Esophagus muscularis mucosa (tissue), 4 donors: Measurements from ENCODE around the gene ARHGEF5. TPM values are rescaled to one million over a fixed set of nuclear protein-coding genes. Genes with fewer than 3 reads are reported as not detected.
"Not testable (repeated sequence)": the region's sequence is repeated elsewhere in the genome, so short reads cannot be mapped to it uniquely, and the experiment has no call there.

Experiments used
- DNase-seq: peaks from one replicate; pipeline ENCODE4 v3.0.0-alpha.2; 2017; ENCODE audit errors: extremely low spot score
- H3K27ac ChIP-seq, 4 donors: fragments of 200-600 bp; sonication (generic); replicated peaks in 1 of 4; 1 replicate in 3 of 4; 2 replicates in 1 of 4; pipeline ENCODE4 v1.5.1; 2016 to 2019; ENCODE audit warnings: mild to moderate bottlenecking in 1 of 4
- H3K27me3 ChIP-seq, 4 donors: fragments of 200-600 bp; sonication (generic); one replicate each; pipeline versions ENCODE4 v1.5.1 to v1.6.0; 2016 to 2019
- H3K36me3 ChIP-seq, 4 donors: fragments of 200-600 bp; sonication (generic); one replicate each; pipeline ENCODE4 v1.5.1; 2016 to 2019
- H3K4me1 ChIP-seq, 4 donors: fragments of 200-600 bp; sonication (generic); one replicate each; pipeline ENCODE4 v1.5.1; 2016 to 2019
- H3K4me3 ChIP-seq, 4 donors: fragments of 200-600 bp; sonication (generic); 1 replicate in 2 of 4; 2 replicates in 2 of 4; pipeline ENCODE4 v1.5.1; 2016 to 2019; ENCODE audit warnings: mild to moderate bottlenecking in 4 of 4, moderate library complexity in 1 of 4
- H3K9me3 ChIP-seq, 4 donors: fragments of 200-600 bp; sonication (generic); 1 replicate in 3 of 4; 2 replicates in 1 of 4; pipeline ENCODE4 v1.5.1; 2016 to 2019
- WGBS: methylation state at CpG from one replicate; pipeline ENCODE4 v1.1.5; 2018; 5-methylcytosine and 5-hydroxymethylcytosine counted together
- intact Hi-C: fragments of 100-400 bp; cut with DNase I; formaldehyde crosslinking; loops from one replicate; pipeline ENCODE4 v1.15.1; 2023
- total RNA-seq, 4 donors: library from RNA; depleted of rRNA; stranded (reverse); fragments of >200 nt; gene quantifications; one replicate each; pipeline versions ENCODE4 v1.1.0 to v1.2.1, GENCODE V29; 2016

ARHGEF5 gene
- 10 to 100 TPM in 1 of 4 donors, 1 to 10 TPM in 3; 4.6 to 11.8 (median 8.9) TPM for total RNA-seq

DNA sequence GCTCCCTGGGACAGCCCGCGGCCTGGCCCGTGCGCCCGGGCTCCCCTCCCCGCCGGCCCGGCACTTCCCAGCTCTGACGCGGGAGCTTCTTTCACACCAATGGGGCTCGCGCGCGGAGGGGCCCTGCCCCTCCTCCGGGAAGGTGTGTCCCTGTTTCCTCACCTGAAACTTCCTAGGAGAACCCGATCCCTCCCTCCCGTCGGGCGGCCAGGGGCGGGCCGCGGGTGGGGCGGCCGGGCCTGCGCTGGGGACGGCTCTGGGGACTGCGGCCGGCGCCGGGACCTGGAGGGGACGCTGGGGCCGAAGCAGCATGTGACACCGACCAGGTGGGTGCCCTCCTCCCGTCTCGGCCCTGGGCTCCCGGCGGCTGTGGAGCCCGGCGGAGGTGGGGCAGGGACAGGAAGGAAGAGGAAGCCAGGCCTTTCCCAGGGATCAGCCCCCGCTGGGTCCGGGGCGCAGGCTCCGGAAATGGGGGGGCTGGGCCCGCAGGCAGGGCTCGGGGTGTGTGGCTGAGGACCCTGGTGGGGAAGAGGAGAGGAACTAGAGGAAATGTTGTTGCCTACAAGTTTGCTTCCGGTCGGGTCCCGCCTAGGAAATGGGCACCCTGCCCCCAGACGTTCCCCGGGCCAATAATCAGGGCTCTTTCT lies at the start of gene ARHGEF5:
ARHGEF5 (plus strand) TSS at position 227 of the 647 bp plus-strand sequence. CDS start 7,268 bp downstream, outside the sequence.
- H3K36me3 ChIP-seq, H3K27me3 ChIP-seq, H3K27ac ChIP-seq, DNase-seq, intact Hi-C loops, H3K9me3 ChIP-seq: not testable (repeated sequence)
- Histone ChIP-seq H3K4me3 (peak within 1 kb of the TSS in 2 of 4 donors; percentile 31 to 37), H3K4me1 (peaks cover 0 to 16% (median 0%) of the 10 kb centered on the region in 4 donors)
- WGBS, result no CpG with 5 or more reads among the region's 50 CpGs

- H3K4me1 ChIP-seq, intact Hi-C loops, H3K27me3 ChIP-seq, H3K36me3 ChIP-seq, DNase-seq, H3K9me3 ChIP-seq, H3K27ac ChIP-seq, H3K4me3 ChIP-seq: not testable (repeated sequence)
- WGBS, result no CpG with 5 or more reads among the region's 2 CpGs
Observed at GRCh38 chr7:144309702-144310101, 45.5 kb upstream of the ARHGEF5 start.

GRCh38 chr7:144311218-144311617 lies 44.0 kb upstream of the ARHGEF5 start:
- H3K4me3 ChIP-seq, H3K27ac ChIP-seq, H3K36me3 ChIP-seq, DNase-seq, H3K27me3 ChIP-seq, H3K9me3 ChIP-seq, H3K4me1 ChIP-seq, intact Hi-C loops: not testable (repeated sequence)
- WGBS, result no CpG with 5 or more reads among the region's 2 CpGs

GRCh38 chr7:144311872-144312469 lies 43.2 kb upstream of the ARHGEF5 start, which contains the start of gene OR2A1:
TSS of gene OR2A1 (plus strand) at chr7:144312419. CDS start at chr7:144318125, 5,706 bp downstream.
- WGBS, result no CpG with 5 or more reads among the region's 2 CpGs
- H3K27me3 ChIP-seq, H3K4me3 ChIP-seq, intact Hi-C loops, DNase-seq, H3K27ac ChIP-seq, H3K36me3 ChIP-seq, H3K9me3 ChIP-seq, H3K4me1 ChIP-seq: not testable (repeated sequence)

- H3K4me1 ChIP-seq, H3K9me3 ChIP-seq, H3K4me3 ChIP-seq, intact Hi-C loops, H3K36me3 ChIP-seq, H3K27me3 ChIP-seq, DNase-seq, H3K27ac ChIP-seq: not testable (repeated sequence)
- no CpG with 5 or more reads among the region's 1 CpG for WGBS
Observed at GRCh38 chr7:144317537-144317936, 37.7 kb upstream of the ARHGEF5 start.

DNA sequence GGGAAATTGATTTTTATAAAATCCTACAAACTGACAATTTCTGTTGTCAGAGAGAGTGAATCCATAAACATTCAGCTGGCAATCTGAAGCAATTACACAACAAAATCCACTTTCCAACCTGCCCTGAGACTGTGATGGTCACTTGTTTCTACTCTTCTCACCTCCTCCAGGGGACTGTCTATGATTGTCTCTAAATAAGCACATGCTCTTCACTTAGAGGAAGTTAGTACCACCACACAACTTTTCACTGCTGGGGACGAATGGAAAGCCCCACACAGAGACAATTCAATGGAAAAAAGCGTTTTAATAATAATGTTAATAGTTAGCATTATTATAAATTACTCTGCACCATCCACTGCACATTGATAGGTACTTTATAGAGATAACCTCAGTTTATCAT lies 35.7 kb upstream of the ARHGEF5 start:
- H3K27ac ChIP-seq, H3K27me3 ChIP-seq, H3K9me3 ChIP-seq, H3K4me3 ChIP-seq, H3K36me3 ChIP-seq, intact Hi-C loops, H3K4me1 ChIP-seq, DNase-seq: not testable (repeated sequence)
- WGBS, result no CpG with 5 or more reads among the region's 2 CpGs

- H3K4me3 ChIP-seq, H3K4me1 ChIP-seq, H3K9me3 ChIP-seq, DNase-seq, H3K27me3 ChIP-seq, intact Hi-C loops, H3K36me3 ChIP-seq, H3K27ac ChIP-seq: not testable (repeated sequence)
- WGBS, result 33% methylated on average over 1 of the region's 3 CpGs
Observed at GRCh38 chr7:144321677-144322206, 33.5 kb upstream of the ARHGEF5 start.

DNA sequence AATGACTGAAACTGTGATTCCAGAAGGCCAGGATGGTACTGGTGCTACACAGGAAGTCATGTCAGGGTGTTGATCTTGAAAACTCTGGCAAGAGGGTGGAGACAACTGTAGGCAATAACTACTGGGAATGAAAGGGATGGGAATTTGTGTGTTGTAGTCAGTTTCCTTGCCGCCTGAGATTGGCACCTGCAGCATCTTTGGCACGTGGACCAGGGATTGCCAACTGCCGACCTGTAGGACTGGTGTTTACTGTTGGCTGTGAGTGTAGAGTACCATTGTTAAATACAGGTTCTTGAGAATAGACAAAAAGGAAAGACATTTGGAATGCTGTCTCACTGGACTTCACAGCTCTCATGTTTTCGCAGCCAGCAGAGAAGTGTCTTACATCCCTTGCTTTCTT lies 31.8 kb upstream of the ARHGEF5 start:
- H3K36me3 ChIP-seq, H3K27ac ChIP-seq, H3K27me3 ChIP-seq, H3K4me3 ChIP-seq, DNase-seq, intact Hi-C loops, H3K9me3 ChIP-seq, H3K4me1 ChIP-seq: not testable (repeated sequence)
- no CpG with 5 or more reads among the region's 4 CpGs for WGBS

- H3K36me3 ChIP-seq, DNase-seq, H3K9me3 ChIP-seq, intact Hi-C loops, H3K4me1 ChIP-seq, H3K27me3 ChIP-seq, H3K4me3 ChIP-seq, H3K27ac ChIP-seq: not testable (repeated sequence)
- 81% methylated on average over 4 of the region's 5 CpGs for WGBS
Observed at GRCh38 chr7:144325868-144326267, 29.3 kb upstream of the ARHGEF5 start.

DNA sequence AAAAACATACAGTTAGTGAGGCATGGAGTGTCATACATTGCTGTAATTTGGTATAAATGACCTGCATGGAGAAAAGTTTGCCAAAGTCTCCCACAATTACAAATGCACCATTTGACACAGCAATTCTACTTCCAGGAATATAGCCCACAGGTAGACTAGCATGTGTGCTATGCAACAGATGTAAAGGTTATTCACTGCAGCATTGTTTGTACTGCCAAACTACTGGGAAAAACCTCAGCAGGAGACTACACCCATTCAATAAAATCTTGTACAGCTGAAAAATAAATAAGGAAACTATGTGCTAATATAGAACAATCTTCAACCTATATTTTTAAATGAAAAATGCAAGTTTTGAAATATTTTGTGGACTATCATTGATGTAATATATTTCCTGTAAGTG lies 25.2 kb upstream of the ARHGEF5 start:
- intact Hi-C loops, H3K27ac ChIP-seq, H3K9me3 ChIP-seq, H3K4me1 ChIP-seq, H3K4me3 ChIP-seq, H3K36me3 ChIP-seq, DNase-seq, H3K27me3 ChIP-seq: not testable (repeated sequence)

DNA sequence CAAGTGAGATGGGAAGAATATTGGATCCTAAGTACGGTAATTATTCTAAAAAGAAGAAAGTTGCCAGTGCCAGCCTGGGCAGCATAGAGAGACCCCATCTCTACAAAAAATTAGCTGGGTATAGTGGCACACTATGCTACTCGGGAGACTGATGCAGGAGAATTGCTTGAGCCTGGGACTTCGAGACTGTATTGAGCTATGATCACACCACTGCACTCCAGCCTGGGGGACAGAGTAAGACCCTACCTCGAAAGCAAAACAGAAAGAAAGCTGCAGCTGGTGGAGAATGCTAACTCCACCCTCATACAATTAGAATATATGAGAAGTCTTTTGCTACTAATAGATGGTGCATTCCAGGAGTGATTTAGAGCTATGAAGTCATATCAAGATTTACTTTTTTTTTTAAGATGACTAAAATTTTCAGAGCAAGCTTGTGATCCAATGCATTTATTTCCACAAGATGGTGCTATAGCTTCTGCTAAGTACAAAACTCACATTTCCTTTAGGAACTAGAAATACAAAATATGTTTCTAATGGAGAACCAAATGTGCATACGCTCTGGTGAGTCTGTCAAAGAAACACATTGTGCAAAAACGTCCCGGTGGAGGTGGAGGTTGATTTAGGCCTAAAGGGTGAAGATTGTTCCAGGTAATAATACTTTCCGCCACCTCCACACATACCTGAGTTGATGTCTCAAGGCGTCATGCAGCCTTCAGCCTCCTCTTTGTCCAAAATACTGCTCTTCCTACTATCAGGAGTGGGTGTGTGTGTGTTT lies 23.8 kb upstream of the ARHGEF5 start:
- 98% methylated on average over 3 of the region's 9 CpGs for WGBS
- H3K4me3 ChIP-seq, H3K9me3 ChIP-seq, H3K4me1 ChIP-seq, intact Hi-C loops, H3K36me3 ChIP-seq, DNase-seq, H3K27me3 ChIP-seq, H3K27ac ChIP-seq: not testable (repeated sequence)

DNA sequence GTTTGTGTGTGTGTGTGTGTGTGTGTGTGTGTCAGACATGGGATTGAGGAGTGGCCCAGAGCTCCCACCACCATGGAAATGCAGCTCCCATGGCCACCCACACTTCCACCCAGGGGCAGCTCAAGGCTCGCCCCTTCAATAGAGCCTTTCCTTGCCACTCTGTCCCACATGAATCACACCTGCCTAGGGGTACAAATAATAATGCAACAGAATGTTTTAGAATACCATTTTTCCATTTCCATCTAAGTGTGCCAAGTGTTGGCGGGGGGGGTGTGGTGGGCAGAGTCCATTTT lies 23.3 kb upstream of the ARHGEF5 start:
- H3K36me3 ChIP-seq, H3K4me3 ChIP-seq, H3K4me1 ChIP-seq, DNase-seq, H3K27ac ChIP-seq, H3K27me3 ChIP-seq, H3K9me3 ChIP-seq, intact Hi-C loops: not testable (repeated sequence)
- 90% methylated on average over 2 of the region's 2 CpGs for WGBS
